B cell (primary cell): Measurements from ENCODE around the gene ITIH1. TPM values are rescaled to one million over a fixed set of nuclear protein-coding genes. Genes with fewer than 3 reads are reported as not detected.

Source experiments
- ATAC-seq: fragments of 200-7000 bp; cut with Tn5 transposase; one replicate; pipeline ENCODE4 v1.10.0; 2021; ENCODE audit warnings: low read depth, mild to moderate bottlenecking, moderate number of reproducible peaks, moderate library complexity
- CTCF ChIA-PET: fragments of 350-600 bp; sonication (Branson Sonifier 250); formaldehyde crosslinking; loops from one replicate; lab custom pipeline; 2021; ENCODE audit warnings: antibody characterized with exemption, inconsistent platforms; lab: Charles Lee
- POLR2A ChIA-PET: fragments of 350-600 bp; sonication (Branson Sonifier 250); formaldehyde crosslinking; loops from one replicate; lab custom pipeline; 2021; ENCODE audit warnings: antibody characterized with exemption; lab: Charles Lee
- DNase-seq: peaks from one replicate; pipeline ENCODE4 v3.0.0; 2013
- H2AFZ ChIP-seq: 2 replicates; pipeline ENCODE4 v1.6.1; 2012; ENCODE audit warnings: mild to moderate bottlenecking, low read depth, low read length; ENCODE audit not compliant: insufficient read depth, poor library complexity, severe bottlenecking
- H3K27ac ChIP-seq, 2 donors: 1 replicate in 1 of 2; 2 replicates in 1 of 2; pipeline ENCODE4 v1.5.1; 2012 to 2013; ENCODE audit warnings: low read length in 2 of 2, mild to moderate bottlenecking in 2 of 2, moderate library complexity in 1 of 2
- H3K27me3 ChIP-seq, 4 experiments: fragments of 200-600 bp in 1 of 4; sonication (generic) in 1 of 4; replicated peaks in 1 of 4; 1 replicate in 2 of 4; 2 replicates in 2 of 4; pipeline versions ENCODE4 v1.6.1 to v1.7.0; 2013 to 2016; ENCODE audit warnings: low read length in 3 of 4, mild to moderate bottlenecking in 2 of 4, mixed read lengths in 1 of 4, moderate library complexity in 1 of 4; ENCODE audit not compliant: insufficient read depth in 4 of 4, control insufficient read depth in 3 of 4; ENCODE audit errors: control extremely low read depth in 1 of 4
- H3K36me3 ChIP-seq, 2 experiments: replicated peaks in 1 of 2; 1 replicate in 1 of 2; 2 replicates in 1 of 2; pipeline versions ENCODE4 v1.6.1 to v1.7.1; 2013; ENCODE audit warnings: low read length in 1 of 2; ENCODE audit not compliant: insufficient read depth in 2 of 2, control insufficient read depth in 1 of 2; ENCODE audit errors: control extremely low read depth in 1 of 2, extremely low read depth in 1 of 2
- H3K4me1 ChIP-seq, 2 donors: fragments of 200-600 bp in 1 of 2; sonication (generic) in 1 of 2; 1 replicate in 1 of 2; 2 replicates in 1 of 2; pipeline versions ENCODE4 v1.5.1 to v1.6.1; 2013 to 2017; ENCODE audit warnings: low read length in 2 of 2; ENCODE audit not compliant: control insufficient read depth in 2 of 2, insufficient read depth in 2 of 2
- H3K4me2 ChIP-seq: replicated peaks from 2 replicates; pipeline ENCODE3; 2012; ENCODE audit warnings: mild to moderate bottlenecking, low read depth, low read length; ENCODE audit not compliant: poor library complexity, severe bottlenecking
- H3K4me3 ChIP-seq, 5 experiments: fragments of 200-600 bp in 1 of 5; sonication (generic) in 1 of 5; 1 replicate in 3 of 5; 2 replicates in 2 of 5; pipeline versions ENCODE4 v1.5.1 to v1.7.0; 2011 to 2016; ENCODE audit warnings: low read length in 4 of 5, mild to moderate bottlenecking in 4 of 5, low read depth in 2 of 5, control low read depth in 1 of 5, moderate library complexity in 1 of 5; ENCODE audit not compliant: insufficient read depth in 1 of 5; ENCODE audit errors: control extremely low read depth in 1 of 5, extremely low read depth in 1 of 5
- H3K79me2 ChIP-seq: fragments of 200-600 bp; sonication (generic); one replicate; pipeline ENCODE4 v1.6.0; 2016; ENCODE audit warnings: low read length; ENCODE audit not compliant: control insufficient read depth, insufficient read depth
- H3K9ac ChIP-seq: fragments of 200-600 bp; sonication (generic); 2 replicates; pipeline ENCODE4 v1.6.1; 2017; ENCODE audit warnings: mild to moderate bottlenecking, low read length, moderate library complexity
- H3K9me3 ChIP-seq, 3 donors: one replicate each; pipeline versions ENCODE4 v1.6.1 to v1.7.1; 2013; ENCODE audit warnings: low read length in 2 of 3; ENCODE audit not compliant: control insufficient read depth in 2 of 3, insufficient read depth in 1 of 3; ENCODE audit errors: control extremely low read depth in 1 of 3
- H4K20me1 ChIP-seq: 2 replicates; pipeline ENCODE4 v1.6.0; 2012; ENCODE audit warnings: mild to moderate bottlenecking, low read length; ENCODE audit not compliant: insufficient read depth, control insufficient read depth, poor library complexity, severe bottlenecking
- H3K27ac Mint-ChIP-seq: one replicate; pipeline ENCODE4 v1.8.0; 2021; ENCODE audit warnings: mixed read lengths
- H3K27me3 Mint-ChIP-seq: one replicate; pipeline ENCODE4 v1.8.0; 2021; ENCODE audit warnings: mixed read lengths
- H3K4me1 Mint-ChIP-seq: one replicate; pipeline ENCODE4 v1.8.0; 2021; ENCODE audit warnings: mixed read lengths
- H3K4me3 Mint-ChIP-seq: one replicate; pipeline ENCODE4 v1.8.0; 2021; ENCODE audit warnings: mixed read lengths
- H3K9me3 Mint-ChIP-seq: one replicate; pipeline ENCODE4 v1.8.0; 2022; ENCODE audit warnings: mixed read lengths; ENCODE audit not compliant: insufficient read depth
- EZH2 ChIP-seq: IDR thresholded peaks from 2 replicates; pipeline ENCODE4 v1.6.1; 2012; ENCODE audit warnings: borderline replicate concordance, low read depth, mild to moderate bottlenecking, moderate library complexity, low read length; ENCODE audit not compliant: insufficient read depth, poor library complexity, severe bottlenecking
- WGBS: methylation state at CpG from one replicate; pipeline ENCODE4 v1.1.5; 2013; ENCODE audit warnings: missing lambda C conversion rate; ENCODE audit not compliant: insufficient coverage; 5-methylcytosine and 5-hydroxymethylcytosine counted together
- intact Hi-C: fragments of 100-400 bp; cut with micrococcal nuclease; formaldehyde crosslinking; loops from one replicate; pipeline ENCODE4 v1.10.0; 2022
- polyA plus RNA-seq: library from polyadenylated mRNA; depleted of rRNA; stranded (reverse); fragments of >200 nt; gene quantifications from 2 replicates; pipeline ENCODE4 v1.2.3, GENCODE V29; 2012
- total RNA-seq, 2 donors: library from RNA; stranded (reverse); fragments of 120-200 nt in 1 of 2; gene quantifications; 1 replicate in 1 of 2; 2 replicates in 1 of 2; pipeline versions ENCODE4 v1.2.3 to v1.2.4, GENCODE V29; 2013 to 2022
- TF ChIP-seq, protein P1 (sequence below): fragments of 200-600 bp; IDR thresholded peaks from one replicate; pipeline ENCODE4 v1.8.0; 2022; ENCODE audit warnings: antibody characterized with exemption, mild to moderate bottlenecking

The ITIH1 gene
- total and polyA plus RNA-seq, 2 donors (not counting 1 experiment from before 2014, with no cell fraction given), result 2.0 TPM; not detected in 1

DNA sequence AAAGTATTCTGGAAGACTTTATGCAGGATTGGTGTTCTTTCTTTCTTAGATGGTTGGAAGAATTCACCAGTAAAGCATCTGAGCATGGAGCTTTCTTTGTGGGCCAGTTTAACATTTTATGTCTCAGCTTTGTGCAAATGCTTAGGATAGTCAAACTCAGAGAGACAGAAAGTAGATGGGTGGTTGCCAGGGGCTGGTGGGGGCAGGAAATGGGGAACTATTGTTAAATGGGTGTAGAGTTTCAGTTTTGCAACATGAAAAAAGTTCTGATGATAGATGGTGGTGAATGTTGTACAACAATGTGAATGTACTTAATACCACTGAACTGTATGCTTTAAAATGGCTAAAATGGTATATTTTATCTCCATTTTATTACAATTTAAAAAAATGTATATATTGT is 46.7 kb upstream of the ITIH1 start:
- intact Hi-C loops, result no loop called here
- Histone ChIP-seq H3K4me3 (no peak overlapping the region), H3K36me3 (peaks cover 7 to 25% of the 10 kb centered on the region in 2 experiments), H3K9ac (no peak overlapping the region), H2AFZ (no peak overlapping the region), H3K4me2 (no peak overlapping the region), H3K79me2 (no peaks in the 10 kb centered on the region), H3K27me3 (no peaks in the 10 kb centered on the region), H3K4me1 (no peaks in the 10 kb centered on the region), H3K9me3 (peaks cover 1 to 19% (median 8%) of the 10 kb centered on the region in 3 donors), H3K27ac (no peak overlapping the region), H4K20me1 (no peaks in the 10 kb centered on the region)
- Mint-ChIP-seq H3K4me3 (no peak overlapping the region), H3K4me1 (peaks cover 4% of the 10 kb centered on the region), H3K27ac (no peak overlapping the region), H3K9me3 (peaks cover 11% of the 10 kb centered on the region), H3K27me3 (no peaks in the 10 kb centered on the region)
- no peak for DNase-seq
- ChIA-PET POLR2A (no interaction called here), CTCF (no interaction called here)
- ATAC-seq, result no peak
- no peak for TF ChIP-seq EZH2
- TF ChIP-seq, protein P1, sequence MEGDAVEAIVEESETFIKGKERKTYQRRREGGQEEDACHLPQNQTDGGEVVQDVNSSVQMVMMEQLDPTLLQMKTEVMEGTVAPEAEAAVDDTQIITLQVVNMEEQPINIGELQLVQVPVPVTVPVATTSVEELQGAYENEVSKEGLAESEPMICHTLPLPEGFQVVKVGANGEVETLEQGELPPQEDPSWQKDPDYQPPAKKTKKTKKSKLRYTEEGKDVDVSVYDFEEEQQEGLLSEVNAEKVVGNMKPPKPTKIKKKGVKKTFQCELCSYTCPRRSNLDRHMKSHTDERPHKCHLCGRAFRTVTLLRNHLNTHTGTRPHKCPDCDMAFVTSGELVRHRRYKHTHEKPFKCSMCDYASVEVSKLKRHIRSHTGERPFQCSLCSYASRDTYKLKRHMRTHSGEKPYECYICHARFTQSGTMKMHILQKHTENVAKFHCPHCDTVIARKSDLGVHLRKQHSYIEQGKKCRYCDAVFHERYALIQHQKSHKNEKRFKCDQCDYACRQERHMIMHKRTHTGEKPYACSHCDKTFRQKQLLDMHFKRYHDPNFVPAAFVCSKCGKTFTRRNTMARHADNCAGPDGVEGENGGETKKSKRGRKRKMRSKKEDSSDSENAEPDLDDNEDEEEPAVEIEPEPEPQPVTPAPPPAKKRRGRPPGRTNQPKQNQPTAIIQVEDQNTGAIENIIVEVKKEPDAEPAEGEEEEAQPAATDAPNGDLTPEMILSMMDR, result no peak

DNA sequence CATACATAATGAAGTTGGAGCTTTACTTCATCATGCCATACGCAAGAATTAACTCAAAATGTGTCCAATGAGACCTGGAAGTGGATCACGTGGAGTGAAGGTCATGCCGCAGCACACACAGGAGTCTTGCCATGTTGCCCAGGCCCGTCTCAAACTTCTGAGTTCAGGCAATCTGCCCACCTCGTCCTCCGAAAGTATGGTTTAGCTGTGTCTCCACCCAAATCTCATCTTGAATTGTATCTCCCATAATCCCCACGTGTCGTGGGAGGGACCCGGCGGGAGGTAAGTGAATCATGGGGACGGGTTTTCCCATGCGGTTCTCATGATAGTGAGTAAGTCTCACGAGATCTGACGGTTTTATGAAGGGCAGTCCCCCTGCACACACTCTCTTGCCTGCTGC is 45.8 kb upstream of the ITIH1 start:
- ATAC-seq (no peak), DNase-seq (no peak)
- ChIA-PET CTCF (no interaction called here), POLR2A (no interaction called here)
- Histone ChIP-seq H3K9me3 (peaks cover 1 to 19% (median 8%) of the 10 kb centered on the region in 3 donors), H3K27me3 (no peaks in the 10 kb centered on the region), H3K27ac (no peak overlapping the region), H3K79me2 (no peaks in the 10 kb centered on the region), H3K9ac (no peak overlapping the region), H4K20me1 (no peaks in the 10 kb centered on the region), H3K4me1 (no peaks in the 10 kb centered on the region), H2AFZ (no peak overlapping the region), H3K36me3 (peaks cover 9 to 25% of the 10 kb centered on the region in 2 experiments), H3K4me3 (no peak overlapping the region), H3K4me2 (no peak overlapping the region)
- Mint-ChIP-seq H3K27me3 (no peaks in the 10 kb centered on the region), H3K4me3 (no peak overlapping the region), H3K27ac (no peak overlapping the region), H3K9me3 (peaks cover 11% of the 10 kb centered on the region), H3K4me1 (peaks cover 4% of the 10 kb centered on the region)
- intact Hi-C loops, result no loop called here
- 94% methylated on average over 14 of the region's 14 CpGs for WGBS
- TF ChIP-seq, protein P1, result no peak
- TF ChIP-seq EZH2, result no peak
